Gastroesophageal sphincter (tissue), 3 donors: Measurements from ENCODE around the gene BTRC.

Experiments
- CTCF ChIP-seq, 4 experiments: fragments of 200-600 bp in 2 of 4; fragments of 450-650 bp in 2 of 4; sonication (generic) in 1 of 4; IDR thresholded peaks; one replicate each; pipeline ENCODE4 v1.5.1; 2017 to 2019; ENCODE audit warnings: antibody characterized with exemption in 4 of 4, mild to moderate bottlenecking in 2 of 4, moderate library complexity in 2 of 4
- EP300 ChIP-seq: sonication (generic); formaldehyde crosslinking; IDR thresholded peaks from one replicate; pipeline ENCODE4 v1.6.1; 2017; ENCODE audit warnings: antibody characterized with exemption, mild to moderate bottlenecking
- POLR2A ChIP-seq, 2 donors: fragments of 450-650 bp; IDR thresholded peaks; one replicate each; pipeline ENCODE4 v1.6.1; 2017; ENCODE audit warnings: antibody characterized with exemption in 2 of 2, mild to moderate bottlenecking in 2 of 2, moderate library complexity in 1 of 2
- POLR2AphosphoS5 ChIP-seq: sonication (generic); formaldehyde crosslinking; IDR thresholded peaks from one replicate; pipeline ENCODE4 v1.6.1; 2017; ENCODE audit warnings: antibody characterized with exemption

- TF ChIP-seq POLR2A (IDR thresholded peaks at IDR 0.05), result no peak
- no peak for TF ChIP-seq CTCF (IDR thresholded peaks at IDR 0.05)
- no peak for TF ChIP-seq EP300
- no peak for TF ChIP-seq POLR2AphosphoS5
Measured at GRCh38 chr10:101356132-101356531, 2.2 kb downstream of the BTRC start.
